Activated naive CD4-positive, alpha-beta T cell treated with anti-CD3 and anti-CD28 coated beads, Interleukin-2, amount 50 U/mL, for 24 hours (primary cell): ENCODE data around the gene SLC6A3.

Source experiments
- H3K27ac Mint-ChIP-seq: one replicate; pipeline ENCODE4 v1.8.0; 2021; ENCODE audit warnings: mild to moderate bottlenecking, mixed read lengths
- H3K27me3 Mint-ChIP-seq: one replicate; pipeline ENCODE4 v1.8.0; 2021; ENCODE audit warnings: mixed read lengths
- H3K36me3 Mint-ChIP-seq: one replicate; pipeline ENCODE4 v1.8.0; 2021; ENCODE audit warnings: mixed read lengths
- H3K4me1 Mint-ChIP-seq: one replicate; pipeline ENCODE4 v1.8.0; 2021; ENCODE audit warnings: mixed read lengths
- H3K4me3 Mint-ChIP-seq: one replicate; pipeline ENCODE4 v1.8.0; 2021; ENCODE audit warnings: mild to moderate bottlenecking, mixed read lengths
- H3K9me3 Mint-ChIP-seq: one replicate; pipeline ENCODE4 v1.8.0; 2021; ENCODE audit warnings: mixed read lengths

SLC6A3 gene

DNA sequence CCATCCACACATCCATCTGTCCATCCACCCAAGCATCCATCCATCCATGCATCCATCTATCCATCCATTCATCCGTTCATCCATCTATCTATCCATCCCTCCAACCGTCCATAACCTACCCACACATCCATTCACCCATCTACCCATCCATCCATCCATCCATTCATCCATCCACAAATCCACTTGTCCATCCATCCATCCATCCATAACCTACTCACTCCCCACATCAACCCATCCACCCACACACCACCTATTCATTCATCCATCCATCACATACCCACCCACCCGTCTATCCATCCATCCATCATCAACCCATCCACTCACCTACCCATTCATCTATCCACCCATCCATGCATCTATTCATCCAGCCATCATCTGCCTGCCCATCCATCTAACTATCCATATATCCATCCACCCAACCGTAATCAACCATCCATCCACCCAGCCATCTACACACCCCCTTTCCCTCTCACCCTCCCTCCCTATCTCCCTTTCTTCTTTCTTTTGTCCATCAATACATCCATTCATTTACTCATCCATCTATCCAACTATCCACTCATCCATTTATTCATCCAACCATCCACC lies 56.8 kb downstream of the SLC6A3 start:
- no peaks in the 10 kb centered on the region for H3K9me3 Mint-ChIP-seq
- H3K36me3 Mint-ChIP-seq: no peaks in the 10 kb centered on the region
- H3K27ac Mint-ChIP-seq: no peak overlapping the region
- no peaks in the 10 kb centered on the region for H3K27me3 Mint-ChIP-seq
- no peak overlapping the region for H3K4me3 Mint-ChIP-seq
- peaks cover 24% of the 10 kb centered on the region for H3K4me1 Mint-ChIP-seq

- Mint-ChIP-seq H3K4me1 (peaks cover 24% of the 10 kb centered on the region), H3K27ac (no peak overlapping the region), H3K4me3 (no peak overlapping the region), H3K9me3 (no peaks in the 10 kb centered on the region), H3K36me3 (no peaks in the 10 kb centered on the region), H3K27me3 (no peaks in the 10 kb centered on the region)
Measured at GRCh38 chr5:1387876-1388275, 57.4 kb downstream of the SLC6A3 start.

GRCh38 chr5:1387059-1387755 lies 58.0 kb downstream of the SLC6A3 start:
- Mint-ChIP-seq H3K4me1 (peaks cover 24% of the 10 kb centered on the region), H3K9me3 (no peaks in the 10 kb centered on the region), H3K27ac (peak overlapping the region; percentile 94), H3K27me3 (no peaks in the 10 kb centered on the region), H3K4me3 (peak overlapping the region; percentile 97), H3K36me3 (no peaks in the 10 kb centered on the region)

GRCh38 chr5:1386274-1386717 lies 58.9 kb downstream of the SLC6A3 start:
- H3K27ac Mint-ChIP-seq: peak overlapping the region; percentile 94
- H3K4me1 Mint-ChIP-seq: peaks cover 24% of the 10 kb centered on the region
- peak overlapping the region; percentile 97 for H3K4me3 Mint-ChIP-seq
- no peaks in the 10 kb centered on the region for H3K9me3 Mint-ChIP-seq
- no peaks in the 10 kb centered on the region for H3K36me3 Mint-ChIP-seq
- H3K27me3 Mint-ChIP-seq: no peaks in the 10 kb centered on the region

DNA sequence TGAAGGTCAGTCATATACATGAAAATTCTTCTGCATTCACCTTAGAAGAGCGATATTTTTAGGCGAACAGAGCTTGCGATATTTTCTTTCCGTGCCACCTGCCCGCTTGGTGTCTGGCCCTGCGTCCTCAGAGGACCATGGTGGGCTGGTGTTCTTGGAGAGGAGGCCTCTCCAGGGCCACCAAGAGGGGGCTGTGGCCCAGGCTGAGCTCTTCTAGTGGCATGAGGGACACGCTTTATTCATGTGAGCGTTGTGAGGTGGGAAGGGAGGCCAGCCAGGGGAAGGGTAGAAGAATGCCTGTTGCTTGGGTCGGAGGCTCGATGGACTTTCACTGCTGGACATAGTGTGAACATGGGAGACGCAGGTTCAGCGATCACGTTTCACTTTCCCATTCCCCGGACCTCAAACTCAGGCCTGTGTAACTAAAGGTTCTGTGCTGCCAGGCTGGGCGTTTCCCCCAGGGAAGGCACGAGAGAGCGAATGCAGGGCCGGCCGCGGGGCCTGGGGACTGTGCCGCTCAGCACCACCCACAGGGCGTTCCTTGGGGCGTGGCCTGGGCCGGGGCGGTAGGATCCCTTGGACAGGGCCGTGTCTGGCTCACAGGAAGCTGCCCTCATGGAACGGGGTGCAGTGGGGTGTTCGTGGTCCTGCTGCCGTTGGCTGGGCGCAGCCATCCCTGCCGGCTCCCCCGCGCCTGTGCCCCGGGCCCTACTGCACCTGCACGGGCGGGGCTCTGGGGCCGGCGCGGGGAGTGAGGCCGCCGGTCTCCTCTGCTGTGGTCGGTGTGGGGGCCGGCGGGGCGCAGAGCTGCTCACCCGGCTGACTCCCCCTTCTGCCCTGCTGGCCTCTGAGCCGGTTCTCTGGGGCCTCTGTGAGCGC lies 59.6 kb downstream of the SLC6A3 start:
- H3K4me1 Mint-ChIP-seq: peaks cover 24% of the 10 kb centered on the region
- no peaks in the 10 kb centered on the region for H3K36me3 Mint-ChIP-seq
- no peaks in the 10 kb centered on the region for H3K27me3 Mint-ChIP-seq
- peak overlapping the region; percentile 97 for H3K4me3 Mint-ChIP-seq
- H3K9me3 Mint-ChIP-seq: no peaks in the 10 kb centered on the region
- H3K27ac Mint-ChIP-seq: peak overlapping the region; percentile 94

DNA sequence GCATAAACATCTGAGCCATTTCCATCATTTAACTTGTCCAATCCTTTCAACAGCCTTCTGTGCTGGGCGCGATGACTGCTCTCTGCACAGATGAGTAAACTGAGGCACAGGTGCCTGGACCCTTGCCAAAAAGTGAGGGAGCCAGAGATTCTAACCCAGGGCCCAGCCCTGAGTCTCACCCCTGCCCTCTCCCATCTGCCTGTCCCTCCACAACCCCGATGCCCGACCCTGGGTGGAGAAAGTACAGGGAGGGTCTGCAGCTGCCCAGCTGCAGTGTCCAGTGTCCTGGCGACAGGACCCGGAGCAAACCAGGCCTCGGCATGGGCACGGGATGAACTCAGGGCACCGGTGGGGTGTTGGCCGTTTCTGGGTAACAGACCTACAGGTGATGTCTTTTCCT lies 60.7 kb downstream of the SLC6A3 start:
- H3K27me3 Mint-ChIP-seq: no peaks in the 10 kb centered on the region
- H3K9me3 Mint-ChIP-seq: no peaks in the 10 kb centered on the region
- H3K4me1 Mint-ChIP-seq: peaks cover 28% of the 10 kb centered on the region
- H3K36me3 Mint-ChIP-seq: no peaks in the 10 kb centered on the region
- H3K27ac Mint-ChIP-seq: no peak overlapping the region
- H3K4me3 Mint-ChIP-seq: no peak overlapping the region

DNA sequence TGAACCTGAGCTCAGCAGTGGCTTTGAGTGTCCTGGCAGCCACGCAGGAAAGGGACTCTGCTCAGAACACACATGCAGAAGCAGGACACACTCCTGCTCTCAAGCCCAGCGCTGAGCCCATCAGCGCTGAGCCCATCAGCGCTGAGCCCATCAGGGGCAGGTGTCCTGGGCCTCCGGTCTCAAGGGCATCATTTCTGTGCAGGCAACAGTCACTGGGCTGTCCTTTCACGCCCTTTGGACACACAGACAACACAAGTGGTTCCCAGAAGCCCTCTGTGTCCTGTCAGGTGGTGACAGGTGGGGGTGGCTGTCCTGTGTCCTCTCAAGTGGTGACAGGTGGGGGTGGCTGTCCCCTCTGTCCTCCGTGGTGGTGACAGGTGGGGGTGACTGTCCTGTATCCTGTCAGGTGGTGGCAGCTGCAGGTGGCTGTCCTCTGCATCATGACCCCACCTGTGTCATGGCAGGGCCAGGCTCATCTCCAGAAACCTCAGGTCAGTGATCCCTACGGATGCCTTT lies 61.3 kb downstream of the SLC6A3 start:
- Mint-ChIP-seq H3K4me3 (no peak overlapping the region), H3K27me3 (no peaks in the 10 kb centered on the region), H3K9me3 (no peaks in the 10 kb centered on the region), H3K4me1 (peaks cover 28% of the 10 kb centered on the region), H3K36me3 (no peaks in the 10 kb centered on the region), H3K27ac (no peak overlapping the region)

- Mint-ChIP-seq H3K4me1 (peaks cover 28% of the 10 kb centered on the region), H3K9me3 (no peaks in the 10 kb centered on the region), H3K36me3 (no peaks in the 10 kb centered on the region), H3K4me3 (no peak overlapping the region), H3K27ac (no peak overlapping the region), H3K27me3 (no peaks in the 10 kb centered on the region)
Measured at GRCh38 chr5:1383344-1383743, 61.9 kb downstream of the SLC6A3 start.

- Mint-ChIP-seq H3K36me3 (no peaks in the 10 kb centered on the region), H3K27ac (no peak overlapping the region), H3K4me3 (no peak overlapping the region), H3K9me3 (no peaks in the 10 kb centered on the region), H3K4me1 (peaks cover 24% of the 10 kb centered on the region), H3K27me3 (no peaks in the 10 kb centered on the region)
Measured at GRCh38 chr5:1382248-1382700, 63.0 kb downstream of the SLC6A3 start.

DNA sequence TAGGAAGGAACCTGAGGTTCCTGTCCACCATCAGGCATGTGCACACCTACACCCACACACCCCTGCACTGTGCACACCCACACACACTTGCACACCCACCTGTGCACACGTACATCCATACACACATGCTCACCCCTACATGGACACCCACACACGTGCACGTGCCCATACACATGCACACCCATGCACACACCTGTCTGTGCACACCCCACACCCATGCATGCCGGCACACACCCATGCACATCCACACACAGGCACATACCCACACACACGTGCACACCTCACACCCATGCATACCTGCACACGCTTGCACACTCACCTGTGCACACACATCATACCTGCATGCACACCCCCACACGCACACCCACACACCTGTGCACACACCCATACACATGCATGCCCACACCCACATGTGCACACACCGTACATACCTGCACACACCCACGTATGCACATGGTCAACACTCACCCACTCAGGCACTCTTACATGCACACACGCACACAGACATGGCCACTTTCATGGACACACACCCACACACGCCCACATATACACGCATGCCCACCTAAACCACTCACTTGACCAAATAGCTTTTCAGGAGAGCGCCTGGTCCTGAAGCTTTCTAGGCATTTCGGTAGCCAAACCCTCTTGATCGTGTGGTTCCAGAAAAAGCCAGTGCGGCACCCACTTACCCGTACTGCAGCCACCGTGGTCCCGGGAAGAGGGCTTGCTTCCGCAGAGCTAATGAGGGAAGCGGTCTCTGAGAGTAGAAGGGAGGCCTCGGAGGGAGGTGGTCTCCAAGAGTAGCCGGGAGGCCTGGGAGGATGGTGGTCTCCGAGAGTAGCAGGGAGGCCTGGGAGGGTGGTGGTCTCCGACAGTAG lies 63.6 kb downstream of the SLC6A3 start:
- Mint-ChIP-seq H3K4me1 (peaks cover 17% of the 10 kb centered on the region), H3K9me3 (no peaks in the 10 kb centered on the region), H3K27me3 (no peaks in the 10 kb centered on the region), H3K27ac (no peak overlapping the region), H3K36me3 (no peaks in the 10 kb centered on the region), H3K4me3 (no peak overlapping the region)

GRCh38 chr5:1380910-1381309 lies 64.3 kb downstream of the SLC6A3 start:
- no peaks in the 10 kb centered on the region for H3K9me3 Mint-ChIP-seq
- no peaks in the 10 kb centered on the region for H3K27me3 Mint-ChIP-seq
- H3K36me3 Mint-ChIP-seq: no peaks in the 10 kb centered on the region
- H3K4me1 Mint-ChIP-seq: peaks cover 11% of the 10 kb centered on the region
- H3K4me3 Mint-ChIP-seq: no peak overlapping the region
- no peak overlapping the region for H3K27ac Mint-ChIP-seq

DNA sequence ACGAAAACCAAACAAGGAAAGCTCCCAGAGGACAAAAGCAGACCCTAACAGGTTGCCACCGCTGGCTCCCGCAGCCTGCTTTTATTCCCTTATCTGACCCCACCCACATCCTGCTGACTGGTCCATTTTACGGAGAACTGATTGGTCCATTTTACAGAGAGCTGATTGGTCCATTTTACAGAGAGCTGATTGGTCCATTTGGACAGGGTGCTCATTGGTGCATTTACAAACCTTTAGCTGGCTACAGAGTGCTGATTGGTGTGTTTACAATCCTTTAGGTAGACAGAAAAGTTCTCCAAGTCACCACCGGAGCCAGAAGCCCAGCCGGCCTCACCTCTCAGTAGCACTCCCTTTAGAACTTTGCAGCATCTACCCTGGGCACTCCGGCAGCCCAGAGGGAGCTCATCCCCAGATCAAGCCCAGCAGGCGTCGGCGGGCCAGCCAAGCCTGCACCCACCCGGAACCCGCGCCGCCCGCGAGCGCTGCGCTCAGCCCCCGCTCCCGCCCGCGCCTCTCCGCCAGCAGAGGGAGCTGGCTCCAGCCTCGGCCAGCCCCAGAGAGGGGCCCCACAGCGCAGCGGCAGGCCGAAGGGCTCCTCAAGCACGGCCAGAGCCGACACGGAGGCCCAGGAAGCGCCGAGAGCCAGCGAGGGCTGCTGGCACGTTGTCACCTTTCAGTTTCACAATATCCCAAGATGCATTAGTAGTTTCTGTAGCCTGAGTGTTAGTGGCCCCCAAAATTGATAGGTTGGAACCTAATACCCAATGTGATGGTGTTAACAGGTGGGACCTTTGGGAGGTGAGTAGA lies 65.0 kb downstream of the SLC6A3 start:
- H3K9me3 Mint-ChIP-seq: no peaks in the 10 kb centered on the region
- H3K4me3 Mint-ChIP-seq: peak overlapping the region; percentile 68
- H3K36me3 Mint-ChIP-seq: no peaks in the 10 kb centered on the region
- H3K4me1 Mint-ChIP-seq: peaks cover 6% of the 10 kb centered on the region
- H3K27ac Mint-ChIP-seq: no peak overlapping the region
- no peaks in the 10 kb centered on the region for H3K27me3 Mint-ChIP-seq

GRCh38 chr5:1378866-1379659 lies 66.2 kb downstream of the SLC6A3 start:
- H3K4me3 Mint-ChIP-seq: no peak overlapping the region
- H3K27me3 Mint-ChIP-seq: no peaks in the 10 kb centered on the region
- no peaks in the 10 kb centered on the region for H3K36me3 Mint-ChIP-seq
- no peaks in the 10 kb centered on the region for H3K9me3 Mint-ChIP-seq
- peaks cover 4% of the 10 kb centered on the region for H3K4me1 Mint-ChIP-seq
- H3K27ac Mint-ChIP-seq: peak overlapping the region; percentile 19

GRCh38 chr5:1378096-1378495 lies 67.1 kb downstream of the SLC6A3 start:
- no peaks in the 10 kb centered on the region for H3K36me3 Mint-ChIP-seq
- H3K27me3 Mint-ChIP-seq: no peaks in the 10 kb centered on the region
- H3K4me1 Mint-ChIP-seq: peaks cover 4% of the 10 kb centered on the region
- no peaks in the 10 kb centered on the region for H3K9me3 Mint-ChIP-seq
- H3K4me3 Mint-ChIP-seq: no peak overlapping the region
- H3K27ac Mint-ChIP-seq: peak overlapping the region; percentile 63
